WTC11 (cell line): Measurements from ENCODE around the gene FBXO22. TPM values are rescaled to one million over a fixed set of nuclear protein-coding genes. Genes with fewer than 3 reads are reported as not detected.
A peak's percentile ranks its signal among the peaks of the same experiment; 100 is the strongest.

Experiments
- ATAC-seq: fragments of 200-7000 bp; cut with Tn5 transposase; 2 replicates; pipeline ENCODE4 v1.10.0; 2021; ENCODE audit warnings: mild to moderate bottlenecking, moderate library complexity
- CTCF ChIA-PET: fragments of 300-600 bp; sonication (Branson Sonifier 250); formaldehyde crosslinking; loops from one replicate; lab custom pipeline; 2021; ENCODE audit warnings: antibody characterized with exemption; lab: Charles Lee
- POLR2A ChIA-PET: fragments of 350-600 bp; sonication (Branson Sonifier 250); formaldehyde crosslinking; loops from one replicate; lab custom pipeline; 2021; ENCODE audit warnings: antibody characterized with exemption; lab: Charles Lee
- DNase-seq: peaks from one replicate; pipeline ENCODE4 v3.0.0; 2021; ENCODE audit warnings: low spot score
- H3K27ac Mint-ChIP-seq: 2 replicates; pipeline ENCODE4 v1.8.0; 2021; ENCODE audit warnings: mixed read lengths
- H3K27me3 Mint-ChIP-seq: 2 replicates; pipeline ENCODE4 v1.8.0; 2021; ENCODE audit warnings: low read depth, mild to moderate bottlenecking, moderate library complexity, mixed read lengths
- H3K36me3 Mint-ChIP-seq: 2 replicates; pipeline ENCODE4 v1.8.0; 2021; ENCODE audit warnings: mixed read lengths
- H3K4me1 Mint-ChIP-seq: 2 replicates; pipeline ENCODE4 v1.8.0; 2022; ENCODE audit warnings: mixed read lengths
- H3K4me3 Mint-ChIP-seq: 2 replicates; pipeline ENCODE4 v1.8.0; 2021; ENCODE audit warnings: mild to moderate bottlenecking, moderate library complexity, mixed read lengths
- H3K9me3 Mint-ChIP-seq: 2 replicates; pipeline ENCODE4 v1.8.0; 2021; ENCODE audit warnings: mixed read lengths
- ATF1 ChIP-seq: sonication (generic); formaldehyde crosslinking; IDR thresholded peaks from 2 replicates; pipeline ENCODE4 v1.8.1; 2023; ENCODE audit warnings: mild to moderate bottlenecking, moderate library complexity, missing genetic modification reagents
- CREM ChIP-seq: sonication (generic); formaldehyde crosslinking; IDR thresholded peaks from 2 replicates; pipeline ENCODE4 v1.8.1; 2022; ENCODE audit warnings: mild to moderate bottlenecking, missing genetic modification reagents, moderate library complexity
- EMX1 ChIP-seq: fragments of 250-450 bp; sonication (Bioruptor Pico); IDR thresholded peaks from 2 replicates; pipeline ENCODE4 v1.8.0; 2021; ENCODE audit warnings: mild to moderate bottlenecking
- FOXK1 ChIP-seq: sonication (generic); formaldehyde crosslinking; IDR thresholded peaks from 2 replicates; pipeline ENCODE4 v1.8.0; 2022; ENCODE audit warnings: mild to moderate bottlenecking, moderate library complexity, missing genetic modification reagents
- HMGA2 ChIP-seq: fragments of 250-450 bp; sonication (Bioruptor Pico); IDR thresholded peaks from 2 replicates; pipeline ENCODE4 v1.4.0; 2021; ENCODE audit warnings: mild to moderate bottlenecking, moderate library complexity
- IRF2 ChIP-seq: sonication (generic); formaldehyde crosslinking; IDR thresholded peaks from 2 replicates; pipeline ENCODE4 v1.8.0; 2022; ENCODE audit warnings: low read depth, missing genetic modification reagents, borderline replicate concordance
- NFATC4 ChIP-seq: fragments of 250-450 bp; sonication (Bioruptor Pico); IDR thresholded peaks from 2 replicates; pipeline ENCODE4 v1.9.0; 2021; ENCODE audit warnings: mild to moderate bottlenecking
- SMAD3 ChIP-seq: sonication (generic); formaldehyde crosslinking; IDR thresholded peaks from 2 replicates; pipeline ENCODE4 v1.8.0; 2022; ENCODE audit warnings: missing genetic modification reagents, mild to moderate bottlenecking, borderline replicate concordance
- TEAD1 ChIP-seq: sonication (generic); formaldehyde crosslinking; IDR thresholded peaks from 2 replicates; pipeline ENCODE4 v1.8.0; 2022; ENCODE audit warnings: mild to moderate bottlenecking, missing genetic modification reagents
- ZNF317 ChIP-seq: sonication (generic); formaldehyde crosslinking; IDR thresholded peaks from 2 replicates; pipeline ENCODE4 v1.8.1; 2023; ENCODE audit warnings: low read depth, mild to moderate bottlenecking, moderate library complexity, missing genetic modification reagents, borderline replicate concordance
- total RNA-seq: library from RNA; stranded (reverse); gene quantifications from 3 replicates; pipeline ENCODE4 v1.2.3, GENCODE V29; 2021
- TF ChIP-seq, protein P1 (sequence below): sonication (generic); formaldehyde crosslinking; IDR thresholded peaks from 2 replicates; pipeline ENCODE4 v1.8.0; 2022; ENCODE audit warnings: mild to moderate bottlenecking, missing genetic modification reagents
- TF ChIP-seq, protein P2 (sequence below): sonication (generic); formaldehyde crosslinking; conservative IDR thresholded peaks from 2 replicates; pipeline ENCODE4 v1.8.1; 2022; ENCODE audit warnings: mild to moderate bottlenecking, missing genetic modification reagents
- TF ChIP-seq, protein P3 (sequence below): fragments of 250-450 bp; sonication (Bioruptor Pico); IDR thresholded peaks from 2 replicates; pipeline ENCODE4 v1.9.0; 2021; ENCODE audit warnings: mild to moderate bottlenecking
- TF ChIP-seq, protein P4 (sequence below): fragments of 250-450 bp; sonication (Bioruptor Pico); IDR thresholded peaks from 2 replicates; pipeline ENCODE4 v1.9.0; 2021; ENCODE audit warnings: mild to moderate bottlenecking
- TF ChIP-seq, protein P5 (sequence below): sonication (generic); formaldehyde crosslinking; IDR thresholded peaks from 2 replicates; pipeline ENCODE4 v1.8.0; 2022; ENCODE audit warnings: mild to moderate bottlenecking, missing genetic modification reagents
- TF ChIP-seq, protein P6 (sequence below): fragments of 250-450 bp; sonication (Bioruptor Pico); IDR thresholded peaks from 2 replicates; pipeline ENCODE4 v1.9.0; 2021; ENCODE audit warnings: moderate library complexity, mild to moderate bottlenecking, inconsistent platforms, borderline replicate concordance
- TF ChIP-seq, protein P7 (sequence below): sonication (generic); formaldehyde crosslinking; IDR thresholded peaks from 2 replicates; pipeline ENCODE4 v1.8.1; 2023; ENCODE audit warnings: mild to moderate bottlenecking, missing genetic modification reagents

The FBXO22 gene
- total RNA-seq, 1 experiment from 2014 or later: 95.7 TPM

DNA sequence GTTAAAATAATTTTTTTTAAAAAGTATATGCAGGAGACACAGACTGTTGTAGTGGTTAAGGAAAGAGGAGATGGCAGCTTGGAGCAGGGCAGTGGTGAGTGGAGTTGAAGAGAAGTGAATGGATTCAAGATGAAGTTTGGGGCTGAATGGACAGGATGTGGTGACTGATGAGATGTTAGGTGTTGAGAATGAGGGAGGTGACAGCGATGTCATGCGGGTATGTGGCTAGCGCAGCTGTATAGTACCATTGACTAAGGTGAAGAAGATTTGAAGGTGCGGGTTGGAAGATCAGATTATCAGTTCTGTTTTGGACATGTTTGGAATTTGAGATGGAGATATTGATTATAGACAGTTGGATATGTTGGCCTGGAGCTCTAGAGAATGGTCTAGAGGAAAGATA lies 20.1 kb downstream of the FBXO22 start:
- ChIA-PET POLR2A (interaction anchor here (1.1 kb wide), 1 partner anchor 21 kb away, joined by 3 read pairs; no protein-coding TSS in a partner anchor), CTCF (interaction anchor here (1.0 to 1.2 kb wide), 2 partner anchors 114 to 136 kb away, joined by 3 to 5 read pairs; partner anchors contain the start of gene TMEM266)
- H3K9me3 Mint-ChIP-seq: no peaks in the 10 kb centered on the region
- TF ChIP-seq TEAD1 (CRISPR knock-in tag) (no peak), FOXK1 (CRISPR knock-in tag) (no peak), EMX1 (CRISPR knock-in tag) (no peak), ATF1 (CRISPR knock-in tag) (no peak)
- TF ChIP-seq, protein P1, sequence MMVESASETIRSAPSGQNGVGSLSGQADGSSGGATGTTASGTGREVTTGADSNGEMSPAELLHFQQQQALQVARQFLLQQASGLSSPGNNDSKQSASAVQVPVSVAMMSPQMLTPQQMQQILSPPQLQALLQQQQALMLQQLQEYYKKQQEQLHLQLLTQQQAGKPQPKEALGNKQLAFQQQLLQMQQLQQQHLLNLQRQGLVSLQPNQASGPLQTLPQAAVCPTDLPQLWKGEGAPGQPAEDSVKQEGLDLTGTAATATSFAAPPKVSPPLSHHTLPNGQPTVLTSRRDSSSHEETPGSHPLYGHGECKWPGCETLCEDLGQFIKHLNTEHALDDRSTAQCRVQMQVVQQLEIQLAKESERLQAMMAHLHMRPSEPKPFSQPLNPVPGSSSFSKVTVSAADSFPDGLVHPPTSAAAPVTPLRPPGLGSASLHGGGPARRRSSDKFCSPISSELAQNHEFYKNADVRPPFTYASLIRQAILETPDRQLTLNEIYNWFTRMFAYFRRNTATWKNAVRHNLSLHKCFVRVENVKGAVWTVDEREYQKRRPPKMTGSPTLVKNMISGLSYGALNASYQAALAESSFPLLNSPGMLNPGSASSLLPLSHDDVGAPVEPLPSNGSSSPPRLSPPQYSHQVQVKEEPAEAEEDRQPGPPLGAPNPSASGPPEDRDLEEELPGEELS (CRISPR knock-in tag): no peak
- TF ChIP-seq, protein P2, sequence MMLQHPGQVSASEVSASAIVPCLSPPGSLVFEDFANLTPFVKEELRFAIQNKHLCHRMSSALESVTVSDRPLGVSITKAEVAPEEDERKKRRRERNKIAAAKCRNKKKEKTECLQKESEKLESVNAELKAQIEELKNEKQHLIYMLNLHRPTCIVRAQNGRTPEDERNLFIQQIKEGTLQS (CRISPR knock-in tag): no peak
- no peak overlapping the region for H3K4me3 Mint-ChIP-seq
- ATAC-seq (no peak), DNase-seq (no peak)
- no peak overlapping the region for H3K27ac Mint-ChIP-seq
- H3K36me3 Mint-ChIP-seq: peaks cover 18% of the 10 kb centered on the region
- peaks cover 45% of the 10 kb centered on the region for H3K4me1 Mint-ChIP-seq
- H3K27me3 Mint-ChIP-seq: no peaks in the 10 kb centered on the region

DNA sequence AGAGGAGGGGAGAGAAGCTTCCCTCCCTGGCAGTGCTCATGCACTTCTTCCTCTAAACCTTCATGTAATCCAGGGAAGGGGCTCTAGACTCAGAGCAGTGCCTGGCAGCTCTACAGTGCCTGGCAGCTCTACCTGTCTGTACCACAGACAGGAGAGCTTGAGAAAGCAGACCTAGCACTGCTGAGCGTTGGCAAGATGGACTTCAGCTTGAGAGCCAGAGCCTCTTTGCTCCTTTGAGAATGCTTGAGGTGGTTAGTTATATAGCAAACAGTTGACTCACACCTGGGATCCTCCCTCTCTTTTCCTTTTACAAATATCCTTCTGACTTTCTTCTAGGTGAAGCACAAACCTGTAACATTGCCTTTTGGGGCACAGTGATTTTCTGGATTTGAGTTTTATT lies 20.9 kb downstream of the FBXO22 start:
- H3K27ac Mint-ChIP-seq: no peak overlapping the region
- TF ChIP-seq, protein P3, sequence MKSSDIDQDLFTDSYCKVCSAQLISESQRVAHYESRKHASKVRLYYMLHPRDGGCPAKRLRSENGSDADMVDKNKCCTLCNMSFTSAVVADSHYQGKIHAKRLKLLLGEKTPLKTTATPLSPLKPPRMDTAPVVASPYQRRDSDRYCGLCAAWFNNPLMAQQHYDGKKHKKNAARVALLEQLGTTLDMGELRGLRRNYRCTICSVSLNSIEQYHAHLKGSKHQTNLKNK (CRISPR knock-in tag): no peak
- no peak for TF ChIP-seq IRF2 (CRISPR knock-in tag)
- TF ChIP-seq, protein P4, sequence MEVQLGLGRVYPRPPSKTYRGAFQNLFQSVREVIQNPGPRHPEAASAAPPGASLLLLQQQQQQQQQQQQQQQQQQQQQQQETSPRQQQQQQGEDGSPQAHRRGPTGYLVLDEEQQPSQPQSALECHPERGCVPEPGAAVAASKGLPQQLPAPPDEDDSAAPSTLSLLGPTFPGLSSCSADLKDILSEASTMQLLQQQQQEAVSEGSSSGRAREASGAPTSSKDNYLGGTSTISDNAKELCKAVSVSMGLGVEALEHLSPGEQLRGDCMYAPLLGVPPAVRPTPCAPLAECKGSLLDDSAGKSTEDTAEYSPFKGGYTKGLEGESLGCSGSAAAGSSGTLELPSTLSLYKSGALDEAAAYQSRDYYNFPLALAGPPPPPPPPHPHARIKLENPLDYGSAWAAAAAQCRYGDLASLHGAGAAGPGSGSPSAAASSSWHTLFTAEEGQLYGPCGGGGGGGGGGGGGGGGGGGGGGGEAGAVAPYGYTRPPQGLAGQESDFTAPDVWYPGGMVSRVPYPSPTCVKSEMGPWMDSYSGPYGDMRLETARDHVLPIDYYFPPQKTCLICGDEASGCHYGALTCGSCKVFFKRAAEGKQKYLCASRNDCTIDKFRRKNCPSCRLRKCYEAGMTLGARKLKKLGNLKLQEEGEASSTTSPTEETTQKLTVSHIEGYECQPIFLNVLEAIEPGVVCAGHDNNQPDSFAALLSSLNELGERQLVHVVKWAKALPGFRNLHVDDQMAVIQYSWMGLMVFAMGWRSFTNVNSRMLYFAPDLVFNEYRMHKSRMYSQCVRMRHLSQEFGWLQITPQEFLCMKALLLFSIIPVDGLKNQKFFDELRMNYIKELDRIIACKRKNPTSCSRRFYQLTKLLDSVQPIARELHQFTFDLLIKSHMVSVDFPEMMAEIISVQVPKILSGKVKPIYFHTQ (CRISPR knock-in tag): no peak
- no peak for TF ChIP-seq NFATC4 (CRISPR knock-in tag)
- TF ChIP-seq, protein P5, sequence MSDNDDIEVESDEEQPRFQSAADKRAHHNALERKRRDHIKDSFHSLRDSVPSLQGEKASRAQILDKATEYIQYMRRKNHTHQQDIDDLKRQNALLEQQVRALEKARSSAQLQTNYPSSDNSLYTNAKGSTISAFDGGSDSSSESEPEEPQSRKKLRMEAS (CRISPR knock-in tag): no peak
- TF ChIP-seq, protein P6, sequence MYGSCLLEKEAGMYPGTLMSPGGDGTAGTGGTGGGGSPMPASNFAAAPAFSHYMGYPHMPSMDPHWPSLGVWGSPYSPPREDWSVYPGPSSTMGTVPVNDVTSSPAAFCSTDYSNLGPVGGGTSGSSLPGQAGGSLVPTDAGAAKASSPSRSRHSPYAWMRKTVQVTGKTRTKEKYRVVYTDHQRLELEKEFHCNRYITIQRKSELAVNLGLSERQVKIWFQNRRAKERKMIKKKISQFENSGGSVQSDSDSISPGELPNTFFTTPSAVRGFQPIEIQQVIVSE (CRISPR knock-in tag): no peak
- H3K27me3 Mint-ChIP-seq: no peaks in the 10 kb centered on the region
- peaks cover 17% of the 10 kb centered on the region for H3K36me3 Mint-ChIP-seq
- DNase-seq: no peak
- no peak for ATAC-seq
- H3K9me3 Mint-ChIP-seq: no peaks in the 10 kb centered on the region
- ChIA-PET CTCF (interaction anchor here (1.0 to 1.9 kb wide), 6 partner anchors 40 to 226 kb away, joined by 3 to 9 read pairs (median 6); partner anchors contain the start of gene TMEM266), POLR2A (interaction anchor here (1.1 to 1.2 kb wide), 2 partner anchors 22 to 23 kb away, joined by 3 to 4 read pairs; no protein-coding TSS in a partner anchor)
- peaks cover 47% of the 10 kb centered on the region for H3K4me1 Mint-ChIP-seq
- H3K4me3 Mint-ChIP-seq: no peak overlapping the region

DNA sequence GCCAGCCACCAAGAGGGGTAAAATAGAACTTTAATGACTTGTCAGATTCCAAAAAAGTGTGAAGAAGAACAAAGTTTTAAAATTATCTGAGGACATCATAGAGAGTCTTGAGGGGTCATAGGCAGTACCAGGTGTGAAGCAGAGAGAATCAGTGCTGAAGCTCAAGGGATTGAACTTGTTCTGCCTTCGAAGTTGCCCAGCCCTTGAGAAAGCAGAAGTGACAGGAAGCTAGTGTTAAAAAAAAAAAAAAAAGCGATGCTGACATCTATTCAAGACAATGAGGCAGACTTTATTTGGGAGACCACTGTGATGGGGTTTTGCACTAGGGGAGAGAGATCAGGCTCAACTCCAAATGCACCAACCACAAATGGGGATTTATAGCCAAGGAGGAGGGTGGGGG lies 21.8 kb downstream of the FBXO22 start:
- Mint-ChIP-seq H3K4me3 (no peak overlapping the region), H3K27ac (peak overlapping the region; percentile 63), H3K36me3 (peaks cover 21% of the 10 kb centered on the region), H3K4me1 (peaks cover 47% of the 10 kb centered on the region), H3K27me3 (no peaks in the 10 kb centered on the region), H3K9me3 (no peaks in the 10 kb centered on the region)
- TF ChIP-seq, protein P5 (CRISPR knock-in tag): no peak
- TF ChIP-seq HMGA2 (CRISPR knock-in tag) (no peak), ZNF317 (CRISPR knock-in tag) (no peak), CREM (CRISPR knock-in tag) (no peak), SMAD3 (CRISPR knock-in tag) (no peak)
- TF ChIP-seq, protein P7, sequence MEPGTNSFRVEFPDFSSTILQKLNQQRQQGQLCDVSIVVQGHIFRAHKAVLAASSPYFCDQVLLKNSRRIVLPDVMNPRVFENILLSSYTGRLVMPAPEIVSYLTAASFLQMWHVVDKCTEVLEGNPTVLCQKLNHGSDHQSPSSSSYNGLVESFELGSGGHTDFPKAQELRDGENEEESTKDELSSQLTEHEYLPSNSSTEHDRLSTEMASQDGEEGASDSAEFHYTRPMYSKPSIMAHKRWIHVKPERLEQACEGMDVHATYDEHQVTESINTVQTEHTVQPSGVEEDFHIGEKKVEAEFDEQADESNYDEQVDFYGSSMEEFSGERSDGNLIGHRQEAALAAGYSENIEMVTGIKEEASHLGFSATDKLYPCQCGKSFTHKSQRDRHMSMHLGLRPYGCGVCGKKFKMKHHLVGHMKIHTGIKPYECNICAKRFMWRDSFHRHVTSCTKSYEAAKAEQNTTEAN (CRISPR knock-in tag): no peak
- POLR2A ChIA-PET: interaction anchor here (1.2 kb wide), 1 partner anchor 24 kb away, joined by 4 read pairs; no protein-coding TSS in a partner anchor
- DNase-seq (no peak), ATAC-seq (no peak)
- CTCF ChIA-PET: interaction anchor here (0.7 to 5.9 kb wide), 8 partner anchors 22 to 225 kb away, joined by 3 to 73 read pairs (median 6); partner anchors contain the start of gene FBXO22
